Bone marrow (tissue), 2 donors: ENCODE data around the gene TRMT1L.
"Not testable (repeated sequence)": the region's sequence is repeated elsewhere in the genome, so short reads cannot be mapped to it uniquely, and the experiment has no call there.

Experiments used
- DNase-seq, 2 donors: peaks; one replicate each; lab custom pipeline; 2025; lab: John Stamatoyannopoulos, UW

Gene TRMT1L, protein sequence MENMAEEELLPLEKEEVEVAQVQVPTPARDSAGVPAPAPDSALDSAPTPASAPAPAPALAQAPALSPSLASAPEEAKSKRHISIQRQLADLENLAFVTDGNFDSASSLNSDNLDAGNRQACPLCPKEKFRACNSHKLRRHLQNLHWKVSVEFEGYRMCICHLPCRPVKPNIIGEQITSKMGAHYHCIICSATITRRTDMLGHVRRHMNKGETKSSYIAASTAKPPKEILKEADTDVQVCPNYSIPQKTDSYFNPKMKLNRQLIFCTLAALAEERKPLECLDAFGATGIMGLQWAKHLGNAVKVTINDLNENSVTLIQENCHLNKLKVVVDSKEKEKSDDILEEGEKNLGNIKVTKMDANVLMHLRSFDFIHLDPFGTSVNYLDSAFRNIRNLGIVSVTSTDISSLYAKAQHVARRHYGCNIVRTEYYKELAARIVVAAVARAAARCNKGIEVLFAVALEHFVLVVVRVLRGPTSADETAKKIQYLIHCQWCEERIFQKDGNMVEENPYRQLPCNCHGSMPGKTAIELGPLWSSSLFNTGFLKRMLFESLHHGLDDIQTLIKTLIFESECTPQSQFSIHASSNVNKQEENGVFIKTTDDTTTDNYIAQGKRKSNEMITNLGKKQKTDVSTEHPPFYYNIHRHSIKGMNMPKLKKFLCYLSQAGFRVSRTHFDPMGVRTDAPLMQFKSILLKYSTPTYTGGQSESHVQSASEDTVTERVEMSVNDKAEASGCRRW

DNA sequence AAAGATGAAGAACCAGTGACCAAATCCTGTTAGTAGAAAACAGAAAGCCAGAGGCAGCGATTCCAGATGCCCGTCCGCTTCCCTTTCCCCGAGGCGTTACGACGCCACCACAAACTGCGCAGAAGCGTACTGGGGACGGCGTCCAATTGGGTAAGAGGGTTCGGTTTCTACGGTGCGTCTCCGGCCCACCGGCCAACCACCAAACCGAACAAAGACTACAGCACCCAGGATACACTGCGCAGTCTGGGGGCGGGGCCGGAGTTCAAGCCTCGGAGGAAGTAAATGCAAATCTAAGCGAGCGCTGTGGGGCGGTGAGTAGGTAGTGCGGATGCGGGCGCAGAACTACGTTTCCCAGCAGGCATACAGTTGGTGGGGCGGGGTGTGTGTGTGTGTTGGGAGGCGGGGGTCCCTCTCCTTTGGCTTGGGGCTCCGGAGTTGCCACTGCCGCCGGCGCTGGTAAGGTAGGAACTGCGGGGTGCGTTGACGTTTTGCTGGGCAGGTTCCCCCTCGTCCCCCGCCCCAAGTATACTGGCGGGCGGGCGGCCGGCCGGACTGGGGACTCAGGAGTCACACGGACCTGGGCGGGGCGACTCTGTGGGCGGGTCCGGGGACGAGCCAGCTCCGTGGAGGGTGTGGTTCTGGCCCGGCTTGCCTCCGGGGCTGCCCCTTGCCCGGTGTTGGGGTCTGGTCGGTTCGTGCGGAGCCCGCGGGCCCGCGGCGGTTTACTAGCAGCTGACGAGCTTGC, at the start of gene TRMT1L, which contains the start of gene SWT1:
TSS of gene TRMT1L (minus strand) at position 100 of the 745 bp plus-strand sequence. CDS start 241 bp downstream, outside the sequence.
TSS of gene SWT1 (plus strand) at position 314 of the 745 bp plus-strand sequence. CDS start 3,675 bp downstream, outside the sequence.
- peak; percentile 99 to 100 for DNase-seq

DNA sequence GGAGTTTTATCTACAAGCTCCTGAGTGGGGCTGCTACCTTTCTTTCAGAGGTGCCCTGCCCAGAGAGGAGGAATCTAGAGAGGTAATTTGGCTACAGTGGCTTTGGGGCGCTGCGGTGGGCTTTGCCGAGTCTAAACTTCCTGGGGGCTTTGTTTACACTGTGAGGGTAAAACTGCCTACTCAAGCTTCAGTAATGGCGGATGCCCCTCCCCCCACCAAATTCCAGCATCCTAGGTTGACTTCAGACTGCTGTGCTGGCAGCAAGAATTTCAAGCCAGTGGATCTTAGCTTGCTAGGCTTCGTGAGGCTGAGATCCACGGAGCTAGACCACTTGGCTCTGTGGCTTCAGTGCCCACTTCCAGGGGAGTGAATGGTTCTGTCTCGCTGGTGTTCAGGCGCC, 44.1 kb upstream of the TRMT1L start:
- DNase-seq: no peak

DNA sequence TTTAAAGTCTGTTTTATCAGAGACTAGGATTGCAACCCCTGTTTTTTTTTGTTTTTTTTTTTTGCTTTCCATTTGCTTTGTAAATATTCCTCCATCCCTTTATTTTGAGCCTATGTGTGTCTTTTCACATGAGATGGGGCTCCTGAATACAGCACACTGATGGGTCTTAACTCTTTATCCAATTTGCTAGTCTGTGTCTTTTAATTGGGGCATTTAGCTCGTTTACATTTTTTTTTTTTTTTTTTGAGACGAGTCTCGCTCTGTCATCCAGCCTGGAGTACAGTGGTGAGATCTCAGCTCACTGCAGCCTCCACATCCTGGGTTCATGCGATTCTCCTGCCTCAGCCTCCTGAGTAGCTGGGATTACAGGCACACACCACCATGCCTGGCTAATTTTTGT, 42.0 kb upstream of the TRMT1L start:
- DNase-seq: not testable (repeated sequence)

DNA sequence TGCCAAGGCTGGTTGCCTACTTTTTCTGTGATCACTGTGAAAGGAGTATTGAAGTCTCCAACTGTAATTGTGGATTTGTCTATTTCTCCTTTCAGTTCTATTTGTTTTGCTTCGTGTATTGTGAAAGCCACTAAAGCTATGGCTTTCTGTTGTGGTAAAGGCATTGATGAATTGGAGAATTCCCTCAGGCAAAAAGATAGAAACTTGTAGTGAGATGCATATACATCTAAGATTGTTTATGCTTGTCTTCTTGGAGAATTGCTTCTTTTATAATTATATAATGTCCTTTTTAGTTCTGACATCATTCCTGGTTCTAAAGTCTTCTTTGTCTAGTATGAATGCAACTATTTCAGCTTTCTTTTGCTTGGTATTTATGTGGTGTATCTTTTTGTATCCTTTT, 37.0 kb upstream of the TRMT1L start:
- DNase-seq: no peak

- DNase-seq: peak; percentile 6 to 63
These were observed 13.6 kb upstream of the TRMT1L start for GRCh38 chr1:185170291-185170848.

DNA sequence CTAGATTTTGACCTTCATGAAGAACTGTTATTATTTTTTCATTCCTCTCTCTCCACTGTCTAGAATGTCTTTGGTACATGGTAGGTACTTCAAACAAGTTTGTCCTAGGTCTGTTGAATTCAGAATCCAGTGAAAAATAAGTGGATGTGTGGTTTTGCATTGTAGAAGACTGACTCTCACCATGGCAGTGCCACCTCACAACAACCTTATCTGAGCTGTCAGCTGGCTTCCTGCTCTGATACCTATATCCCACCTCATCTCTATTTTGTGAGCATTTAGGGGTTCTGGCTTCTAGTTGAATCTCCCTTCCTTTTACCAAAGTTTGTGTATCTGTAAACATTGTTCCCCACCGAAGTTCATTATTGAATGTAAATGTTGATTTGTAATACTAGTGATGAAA, 9.4 kb upstream of the TRMT1L start:
- DNase-seq: no peak

GRCh38 chr1:185162491-185162890, 5.7 kb upstream of the TRMT1L start:
- no peak for DNase-seq

DNA sequence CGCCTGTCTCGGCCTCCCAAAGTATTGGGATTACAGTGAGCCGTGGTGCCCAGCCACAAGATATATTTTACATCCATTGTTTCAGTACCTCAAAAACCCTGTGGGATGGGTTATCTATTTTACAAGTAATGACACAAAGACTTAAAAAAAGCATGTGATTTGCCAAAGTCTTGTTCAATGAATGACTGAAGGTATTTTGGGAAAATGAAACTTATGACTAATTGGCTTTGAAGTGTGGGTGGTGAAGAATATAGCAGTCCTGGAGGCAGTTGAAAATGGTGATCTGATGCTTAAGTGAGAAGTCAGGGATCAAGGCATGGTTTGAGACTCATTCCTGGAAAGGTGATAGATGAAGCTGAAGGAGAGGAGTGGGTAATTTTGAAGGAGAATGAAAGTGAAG, 3.2 kb upstream of the TRMT1L start:
- DNase-seq: no peak

DNA sequence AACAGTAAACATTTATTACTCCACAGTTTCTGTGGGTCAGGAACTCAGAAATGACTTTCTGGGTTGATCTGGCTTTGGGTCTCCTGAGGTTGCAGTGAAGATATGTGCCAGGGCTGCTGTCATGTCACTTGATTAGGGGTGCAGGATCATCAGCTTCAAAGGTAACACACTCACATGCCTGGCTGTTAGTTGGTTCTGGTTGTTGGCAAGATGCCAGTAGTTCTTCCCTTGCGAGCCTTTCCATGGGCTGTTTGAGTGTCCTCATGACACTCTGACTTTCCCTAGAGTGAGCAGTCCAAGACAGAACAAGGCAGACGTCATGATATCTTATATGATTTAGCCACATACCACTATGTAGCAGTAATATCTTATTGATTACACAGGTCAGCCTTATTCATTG, 2.0 kb upstream of the TRMT1L start:
- DNase-seq: no peak

GRCh38 chr1:185157599-185158412, 1.1 kb upstream of the TRMT1L start:
- DNase-seq: no peak

GRCh38 chr1:185156288-185156853, 382 bp downstream of the TRMT1L start:
- peak in 1 of 2 donors; percentile 97 for DNase-seq

- DNase-seq: no peak
These were observed 1.0 kb downstream of the TRMT1L start for GRCh38 chr1:185155600-185156287.

DNA sequence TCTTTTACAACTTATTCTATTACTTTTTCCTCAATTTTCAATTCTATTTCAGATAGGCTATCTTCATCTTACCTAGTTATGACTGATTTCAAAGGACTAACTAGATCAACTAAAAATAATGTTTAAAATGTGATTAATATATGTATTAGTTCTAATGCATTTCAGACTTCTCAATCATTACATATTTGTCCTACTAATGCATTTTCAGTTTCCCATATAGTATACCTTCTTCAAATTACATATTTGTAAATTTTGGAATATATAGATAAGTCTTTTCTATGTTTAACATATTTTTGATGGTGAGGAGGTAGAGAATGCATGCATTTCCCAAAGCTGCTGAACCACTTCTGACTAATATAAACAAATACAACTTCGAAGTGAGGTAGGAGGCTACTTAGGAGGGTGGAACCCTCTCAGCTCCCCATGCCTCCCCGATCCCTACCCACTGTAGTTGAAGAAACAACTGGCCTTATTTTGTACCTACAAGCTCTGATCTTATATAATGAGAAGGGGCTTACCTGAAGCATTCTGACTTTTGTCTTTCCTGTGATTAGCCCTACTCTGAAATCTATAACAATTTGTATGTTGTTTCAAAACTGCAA, 1.7 kb downstream of the TRMT1L start:
- no peak for DNase-seq

DNA sequence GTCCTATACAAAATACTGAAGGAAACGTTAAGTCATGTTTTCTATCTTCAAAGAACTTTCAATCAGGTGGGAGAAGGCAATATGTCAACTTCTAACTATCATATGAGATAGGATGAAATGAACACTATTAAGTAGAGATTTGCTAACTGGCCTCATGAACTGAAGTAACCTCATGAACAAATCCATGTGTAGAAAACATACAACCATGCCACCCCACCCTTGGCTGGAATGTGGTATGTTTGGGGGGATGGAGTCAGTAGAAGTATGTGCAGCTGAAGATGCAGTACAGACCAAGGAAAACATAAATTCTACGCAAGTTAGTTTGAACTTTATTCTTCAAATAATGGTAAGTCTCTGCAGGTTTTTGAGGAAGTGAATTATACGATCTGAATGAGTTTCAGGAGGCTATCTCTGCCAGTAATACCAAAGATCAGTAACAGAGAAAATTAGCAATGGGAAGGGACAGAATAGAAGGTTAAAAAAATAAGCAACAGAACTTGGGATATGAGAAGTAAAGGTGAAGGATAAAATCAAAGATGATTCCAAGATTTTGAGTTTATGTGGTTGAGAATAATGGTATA, 4.5 kb downstream of the TRMT1L start:
- DNase-seq: no peak

- no peak for DNase-seq
These were observed 5.5 kb downstream of the TRMT1L start for GRCh38 chr1:185151215-185151614.

GRCh38 chr1:185144233-185144632, 12.5 kb downstream of the TRMT1L start:
- DNase-seq: no peak

- DNase-seq: no peak
These were observed 17.5 kb downstream of the TRMT1L start for GRCh38 chr1:185139246-185139645.

- DNase-seq: no peak
These were observed 18.7 kb downstream of the TRMT1L start for GRCh38 chr1:185137896-185138545.

DNA sequence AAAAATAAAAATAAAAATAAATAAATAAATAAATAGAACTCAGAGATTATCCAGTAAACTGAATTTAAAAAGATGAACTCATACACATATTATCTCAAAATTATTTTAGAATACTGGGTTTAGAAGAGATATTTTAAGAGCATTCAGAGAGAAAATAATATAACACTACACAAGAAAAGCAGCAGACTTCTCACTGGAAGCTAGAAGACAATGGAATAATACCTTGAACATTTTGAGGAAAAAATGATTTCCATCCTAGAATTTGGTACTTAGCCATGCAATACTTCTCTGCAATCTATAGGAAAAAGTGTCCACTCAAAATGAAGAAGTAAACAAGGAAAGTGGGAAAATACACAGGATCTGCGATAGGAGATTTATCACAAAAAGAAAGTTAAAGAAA, 24.2 kb downstream of the TRMT1L start:
- DNase-seq: no peak
